ENCODE measurements around the gene DUOXA1. TPM values are rescaled to one million over a fixed set of nuclear protein-coding genes. Genes with fewer than 3 reads are reported as not detected.

The DUOXA1 gene
- total and polyA plus RNA-seq, 2 of the 4 experiments (the other 2 are of a cell fraction): 0.02 TPM; not detected in 1

GRCh38 chr15:45121706-45122417 lies 7.8 kb downstream of the DUOXA1 start:
- in situ Hi-C loops (cut with MboI; ENCODE audit: low sequenced_read_pairs) (no loop called here), dilution Hi-C loops (cut with HindIII; ENCODE audit: low sequenced_read_pairs, unreplicated experiment) (no loop called here), intact Hi-C loops (cut with micrococcal nuclease) (no loop called here)
- H4K91ac ChIP-seq (ENCODE audit: insufficient read depth, low read depth, low read length): no peak overlapping the region
- no TSS peak for BruUV-seq (replicated peaks)
- no peak for TF ChIP-seq POLR2A (IDR thresholded peaks at IDR 0.05; ENCODE audit: low read depth, low read length)
- TF ChIP-seq BHLHE40 (IDR thresholded peaks at IDR 0.05; ENCODE audit: low read depth, low read length): peak; percentile 68
- TF ChIP-seq RCOR1 (IDR thresholded peaks at IDR 0.05; ENCODE audit: insufficient replicate concordance, low read length): no peak
- no peak for TF ChIP-seq MAFK (IDR thresholded peaks at IDR 0.05; ENCODE audit: low read depth, low read length)
- peak; percentile 59 for TF ChIP-seq FOS (IDR thresholded peaks at IDR 0.05; ENCODE audit: low read depth, low read length)
- no peak for TF ChIP-seq RAD21 (IDR thresholded peaks at IDR 0.05; ENCODE audit: low read length)
- no peak for TF ChIP-seq MAZ (IDR thresholded peaks at IDR 0.05; ENCODE audit: borderline replicate concordance, low read depth, low read length)
- TF ChIP-seq CEBPB (IDR thresholded peaks at IDR 0.05; ENCODE audit: low read depth, low read length): peak; percentile 47; the same call in 1 of the 2 replicates
- peak; percentile 89 for DNase-seq
- H2AFZ ChIP-seq (replicated peaks; ENCODE audit: low read length, poor library complexity): peak overlapping the region; percentile 77
- H3K4me1 ChIP-seq (ENCODE audit: control insufficient read depth, insufficient read depth, low read length): peaks cover 3% of the 10 kb centered on the region
- H3K27me3 ChIP-seq (ENCODE audit: control insufficient read depth, insufficient read depth, low read length): peaks cover 25% of the 10 kb centered on the region
- H4K20me1 ChIP-seq (ENCODE audit: insufficient read depth, low read length): no peaks in the 10 kb centered on the region
- H3K4ac ChIP-seq (ENCODE audit: low read depth, low read length): no peak overlapping the region
- no peak overlapping the region for H3K14ac ChIP-seq (replicated peaks; ENCODE audit: low read depth, low read length)
- peak; percentile 56 for ATAC-seq (ENCODE audit: low read depth)
- no peak overlapping the region for H3K27ac ChIP-seq (ENCODE audit: insufficient read depth, low read length)
- H3K9me1 ChIP-seq (ENCODE audit: insufficient read depth, low read length): no peaks in the 10 kb centered on the region
- H4K8ac ChIP-seq (ENCODE audit: low read depth in 2 of 2, low read length in 2 of 2): no peak overlapping the region
- H2BK15ac ChIP-seq (ENCODE audit: low read depth, low read length): no peak overlapping the region
- H2AK9ac ChIP-seq (replicated peaks; ENCODE audit: low read depth, low read length, poor library complexity): no peak overlapping the region
- H3K4me2 ChIP-seq (ENCODE audit: low read depth, low read length): peak overlapping the region; percentile 3; the same call in 1 of the 2 replicates
- no CpG with 5 or more reads among the region's 9 CpGs for WGBS, 2 experiments (ENCODE audit: extremely low coverage in 2 of 2, insufficient read length in 1 of 2)
- no peak overlapping the region for H2BK120ac ChIP-seq (ENCODE audit: low read depth, low read length)
- no peak overlapping the region for H3K9ac ChIP-seq (ENCODE audit: low read depth, low read length)
- H4K5ac ChIP-seq (ENCODE audit: low read depth, low read length): no peak overlapping the region
- H2BK20ac ChIP-seq (ENCODE audit: low read depth, low read length): no peak overlapping the region
- H3K23ac ChIP-seq (ENCODE audit: low read depth, low read length): no peak overlapping the region
- POLR2A ChIA-PET (ENCODE audit: unreplicated experiment): no interaction called here
- H3K9me3 ChIP-seq (ENCODE audit: control insufficient read depth, insufficient read depth, low read length): no peaks in the 10 kb centered on the region
- no peak overlapping the region for H2BK5ac ChIP-seq (ENCODE audit: low read depth, low read length, poor library complexity, severe bottlenecking)
- H3K79me1 ChIP-seq (ENCODE audit: low read depth in 1 of 2, low read length in 2 of 2): no peaks in the 10 kb centered on the region
- H3K4me3 ChIP-seq (ENCODE audit: insufficient read depth, low read depth, low read length): no peak overlapping the region
- no peaks in the 10 kb centered on the region for H3K36me3 ChIP-seq (ENCODE audit: control insufficient read depth, insufficient read depth, low read length)
- H3K18ac ChIP-seq (ENCODE audit: low read depth, low read length): no peak overlapping the region
- CTCF ChIA-PET: interaction anchor here (0.9 to 1.1 kb wide), 2 partner anchors 25 to 336 kb away, joined by 3 read pairs; no protein-coding TSS in a partner anchor
- no peak overlapping the region for H3K56ac ChIP-seq (ENCODE audit: extremely low read depth, insufficient read depth, low read length)
- H2AK5ac ChIP-seq (ENCODE audit: low read depth, low read length): no peak overlapping the region

Measured in IMR-90 (cell line).